ENCODE measurements around the gene MRTFB.

Gene MRTFB

GRCh38 chr16:14278749-14279148 lies 207.6 kb downstream of the MRTFB start:
- TF ChIP-seq CTCF (IDR thresholded peaks at IDR 0.05; ENCODE audit: borderline replicate concordance, control extremely low read depth, extremely low read depth, insufficient read depth, missing control alignments) = no peak
- no peak for DNase-seq (ENCODE audit: low spot score)
- in situ Hi-C loops (cut with MboI; ENCODE audit: low sequenced_read_pairs, unreplicated experiment) = no loop called here

GRCh38 chr16:14280541-14280940 lies 209.4 kb downstream of the MRTFB start:
- in situ Hi-C loops (cut with MboI; ENCODE audit: low sequenced_read_pairs, unreplicated experiment) = loop anchor here (10.0 kb wide), 1 partner anchor 356 kb away; the partner anchor contains the start of gene ERCC4
- no peak for TF ChIP-seq CTCF (IDR thresholded peaks at IDR 0.05; ENCODE audit: borderline replicate concordance, control extremely low read depth, extremely low read depth, insufficient read depth, missing control alignments)
- DNase-seq (ENCODE audit: low spot score) = no peak

GRCh38 chr16:14283786-14284185 lies 212.7 kb downstream of the MRTFB start:
- no peak for DNase-seq (ENCODE audit: low spot score)
- TF ChIP-seq CTCF (IDR thresholded peaks at IDR 0.05; ENCODE audit: borderline replicate concordance, control extremely low read depth, extremely low read depth, insufficient read depth, missing control alignments) = no peak
- in situ Hi-C loops (cut with MboI; ENCODE audit: low sequenced_read_pairs, unreplicated experiment) = loop anchor here (10.0 kb wide), 1 partner anchor 359 kb away; the partner anchor contains the start of gene ERCC4

GRCh38 chr16:14284371-14284770 lies 213.3 kb downstream of the MRTFB start:
- in situ Hi-C loops (cut with MboI; ENCODE audit: low sequenced_read_pairs, unreplicated experiment) = loop anchor here (10.0 kb wide), 1 partner anchor 360 kb away; the partner anchor contains the start of gene ERCC4
- TF ChIP-seq CTCF (IDR thresholded peaks at IDR 0.05; ENCODE audit: borderline replicate concordance, control extremely low read depth, extremely low read depth, insufficient read depth, missing control alignments) = no peak
- DNase-seq (ENCODE audit: low spot score) = no peak

GRCh38 chr16:14284930-14285512 lies 213.9 kb downstream of the MRTFB start:
- TF ChIP-seq CTCF (IDR thresholded peaks at IDR 0.05; ENCODE audit: borderline replicate concordance, control extremely low read depth, extremely low read depth, insufficient read depth, missing control alignments) = peak; percentile 58

GRCh38 chr16:14285513-14286367 lies 214.6 kb downstream of the MRTFB start:
- in situ Hi-C loops (cut with MboI; ENCODE audit: low sequenced_read_pairs, unreplicated experiment) = loop anchor here (10.0 kb wide), 1 partner anchor 361 kb away; the partner anchor contains the start of gene ERCC4
- DNase-seq (ENCODE audit: low spot score) = peak; percentile 95
- TF ChIP-seq CTCF (IDR thresholded peaks at IDR 0.05; ENCODE audit: borderline replicate concordance, control extremely low read depth, extremely low read depth, insufficient read depth, missing control alignments) = no peak

More at GRCh38 chr16:14284930-14285512, 213.9 kb downstream of the MRTFB start:
- in situ Hi-C loops (cut with MboI; ENCODE audit: low sequenced_read_pairs, unreplicated experiment) = loop anchor here (10.0 kb wide), 1 partner anchor 360 kb away; the partner anchor contains the start of gene ERCC4
- DNase-seq (ENCODE audit: low spot score) = no peak
